HepG2 (cell line): ENCODE results near the gene RINL. TPM values are rescaled to one million over a fixed set of nuclear protein-coding genes. Genes with fewer than 3 reads are reported as not detected.
A peak's percentile ranks its signal among the peaks of the same experiment; 100 is the strongest.

Experiments used
- ARNT2 ChIP-seq: sonication (generic); formaldehyde crosslinking; IDR thresholded peaks from 2 replicates; pipeline ENCODE4 v1.8.0; 2022; ENCODE audit warnings: mild to moderate bottlenecking, low read depth, missing genetic modification reagents, moderate library complexity
- ATRX ChIP-seq: sonication (generic); formaldehyde crosslinking; IDR thresholded peaks from 2 replicates; pipeline ENCODE4 v1.4.0; 2020; ENCODE audit warnings: missing genetic modification reagents, borderline replicate concordance
- CHD2 ChIP-seq: IDR thresholded peaks from 2 replicates; pipeline ENCODE4 v1.6.1; 2011; ENCODE audit warnings: low read depth, low read length, improper control_type of control experiment
- FOXK1 ChIP-seq: sonication (generic); formaldehyde crosslinking; IDR thresholded peaks from 2 replicates; pipeline ENCODE4 v1.4.0; 2020; ENCODE audit warnings: low read depth, missing genetic modification reagents, borderline replicate concordance
- MAF1 ChIP-seq: sonication (generic); formaldehyde crosslinking; IDR thresholded peaks from 2 replicates; pipeline ENCODE4 v1.5.0; 2020; ENCODE audit warnings: missing genetic modification reagents, borderline replicate concordance
- MED13 ChIP-seq: sonication (generic); formaldehyde crosslinking; IDR thresholded peaks from 2 replicates; pipeline ENCODE4 v1.5.0; 2020; ENCODE audit warnings: missing genetic modification reagents
- MZF1 ChIP-seq: sonication (generic); formaldehyde crosslinking; IDR thresholded peaks from 2 replicates; pipeline ENCODE4 v1.8.1; 2023; ENCODE audit warnings: mild to moderate bottlenecking, missing genetic modification reagents, borderline replicate concordance
- NFYB ChIP-seq: sonication (generic); formaldehyde crosslinking; IDR thresholded peaks from 2 replicates; pipeline ENCODE4 v1.4.0; 2020; ENCODE audit warnings: missing genetic modification reagents
- PHB2 ChIP-seq: fragments of 450-650 bp; IDR thresholded peaks from 2 replicates; pipeline ENCODE4 v1.6.1; 2018; ENCODE audit not compliant: partially characterized antibody
- PHF20 ChIP-seq: sonication (generic); formaldehyde crosslinking; IDR thresholded peaks from 2 replicates; pipeline ENCODE4 v1.5.0; 2020; ENCODE audit warnings: mild to moderate bottlenecking, missing genetic modification reagents
- PHF21A ChIP-seq: sonication (generic); formaldehyde crosslinking; IDR thresholded peaks from 2 replicates; pipeline ENCODE4 v1.5.0; 2020; ENCODE audit warnings: mild to moderate bottlenecking, missing genetic modification reagents
- PPARG ChIP-seq: conservative IDR thresholded peaks from 2 replicates; pipeline ENCODE4 v1.6.1; 2016; ENCODE audit warnings: missing biosample characterization, missing genetic modification reagents
- RELA ChIP-seq: sonication (generic); formaldehyde crosslinking; IDR thresholded peaks from 2 replicates; pipeline ENCODE4 v1.4.0; 2020; ENCODE audit warnings: missing genetic modification reagents
- RNF2 ChIP-seq: fragments of 450-650 bp; conservative IDR thresholded peaks from 2 replicates; pipeline ENCODE4 v1.6.1; 2016; ENCODE audit warnings: low read depth
- RORA ChIP-seq: sonication (generic); formaldehyde crosslinking; IDR thresholded peaks from 2 replicates; pipeline ENCODE4 v1.5.0; 2020; ENCODE audit warnings: mild to moderate bottlenecking, missing genetic modification reagents, moderate library complexity
- ZBTB7A ChIP-seq: sonication (generic); formaldehyde crosslinking; IDR thresholded peaks from 2 replicates; pipeline ENCODE4 v1.8.0; 2022; ENCODE audit warnings: mild to moderate bottlenecking, missing genetic modification reagents
- ZFX ChIP-seq: sonication (generic); formaldehyde crosslinking; IDR thresholded peaks from 2 replicates; pipeline ENCODE4 v1.4.0; 2020; ENCODE audit warnings: mild to moderate bottlenecking, low read depth, missing genetic modification reagents, moderate library complexity
- ZNF225 ChIP-seq: sonication (generic); formaldehyde crosslinking; IDR thresholded peaks from 2 replicates; pipeline ENCODE4 v1.4.0; 2020; ENCODE audit warnings: mild to moderate bottlenecking, missing genetic modification reagents
- ZNF292 ChIP-seq: sonication (generic); formaldehyde crosslinking; IDR thresholded peaks from 2 replicates; pipeline ENCODE4 v1.8.1; 2022; ENCODE audit warnings: mild to moderate bottlenecking, low read depth, missing genetic modification reagents, borderline replicate concordance
- ZNF468 ChIP-seq: sonication (generic); formaldehyde crosslinking; IDR thresholded peaks from 2 replicates; pipeline ENCODE4 v1.8.0; 2022; ENCODE audit warnings: mild to moderate bottlenecking, moderate library complexity, missing genetic modification reagents
- ZNF549 ChIP-seq: sonication (generic); formaldehyde crosslinking; IDR thresholded peaks from 2 replicates; pipeline ENCODE4 v1.5.0; 2020; ENCODE audit warnings: missing genetic modification reagents
- ZNF672 ChIP-seq: sonication (generic); formaldehyde crosslinking; IDR thresholded peaks from 2 replicates; pipeline ENCODE4 v1.8.1; 2022; ENCODE audit warnings: missing genetic modification reagents
- ZNF713 ChIP-seq: sonication (generic); formaldehyde crosslinking; IDR thresholded peaks from 2 replicates; pipeline ENCODE4 v1.4.0; 2020; ENCODE audit warnings: mild to moderate bottlenecking, missing genetic modification reagents
- ZNF788 ChIP-seq: sonication (generic); formaldehyde crosslinking; IDR thresholded peaks from 2 replicates; pipeline ENCODE4 v1.5.0; 2020; ENCODE audit warnings: mild to moderate bottlenecking, missing genetic modification reagents, borderline replicate concordance
- ZSCAN9 ChIP-seq: IDR thresholded peaks from 2 replicates; pipeline ENCODE4 v1.6.1; 2016; ENCODE audit warnings: borderline replicate concordance
- polyA plus RNA-seq, 8 experiments: library from polyadenylated mRNA; depleted of rRNA in 3 of 8; stranded (reverse) in 7 of 8; unstranded in 1 of 8; fragments of >200 nt; fragmentation: Illumina TruSeq in 4 of 8; extraction: Trizol in 4 of 8; gene quantifications; 2 replicates each; pipeline versions ENCODE4 v1.2.1 to v1.2.3, GENCODE V29; 2011 to 2016; ENCODE audit warnings: low read depth in 4 of 8, missing spikeins in 1 of 8, mixed read lengths in 1 of 8; ENCODE audit not compliant: insufficient read depth in 1 of 8
- total RNA-seq, 5 experiments: library from RNA; depleted of rRNA; stranded (reverse); fragments of >200 nt; fragmentation: Illumina TruSeq; extraction: Trizol; gene quantifications; 2 replicates each; pipeline ENCODE4 v1.2.3, GENCODE V29; 2016; ENCODE audit warnings: low read depth in 1 of 5
- TF ChIP-seq, protein P1 (sequence below): sonication (generic); formaldehyde crosslinking; IDR thresholded peaks from 2 replicates; pipeline ENCODE4 v1.4.0; 2020; ENCODE audit warnings: missing genetic modification reagents, mild to moderate bottlenecking, borderline replicate concordance
- TF ChIP-seq, protein P2 (sequence below): sonication (generic); formaldehyde crosslinking; conservative IDR thresholded peaks from 2 replicates; pipeline ENCODE4 v1.4.0; 2020; ENCODE audit warnings: mild to moderate bottlenecking, missing genetic modification reagents, moderate library complexity

Gene RINL
- total and polyA plus RNA-seq, 2 of the 13 experiments (the other 11 are each of a cell fraction or from before 2014, with no cell fraction given): 11.4 to 18.0 TPM

- TF ChIP-seq PHF21A: peak; percentile 90
- no peak for TF ChIP-seq ZNF713 (CRISPR knock-in tag)
- no peak for TF ChIP-seq PPARG (CRISPR knock-in tag)
- no peak for TF ChIP-seq PHB2
- no peak for TF ChIP-seq ZNF549 (CRISPR knock-in tag)
- no peak for TF ChIP-seq RNF2
- peak; percentile 76; the same call in 1 of the 2 replicates for TF ChIP-seq ZNF788 (CRISPR knock-in tag)
- TF ChIP-seq ZNF468: 0 out of 2 replicates have a peak, but pooled peaks have one; percentile 70
- TF ChIP-seq FOXK1: no peak
- TF ChIP-seq ZNF225 (CRISPR knock-in tag): no peak
- peak; percentile 93 for TF ChIP-seq NFYB (CRISPR knock-in tag)
- no peak for TF ChIP-seq ATRX
- TF ChIP-seq ZNF292 (CRISPR knock-in tag): no peak
- TF ChIP-seq CHD2: peak; percentile 87
- TF ChIP-seq RELA (CRISPR knock-in tag): no peak
- TF ChIP-seq ZSCAN9 (CRISPR knock-in tag): no peak
- no peak for TF ChIP-seq MZF1 (CRISPR knock-in tag)
- no peak for TF ChIP-seq MED13 (CRISPR knock-in tag)
- 0 out of 2 replicates have a peak, but pooled peaks have one; percentile 20 for TF ChIP-seq MAF1 (CRISPR knock-in tag)
- TF ChIP-seq, protein P1, sequence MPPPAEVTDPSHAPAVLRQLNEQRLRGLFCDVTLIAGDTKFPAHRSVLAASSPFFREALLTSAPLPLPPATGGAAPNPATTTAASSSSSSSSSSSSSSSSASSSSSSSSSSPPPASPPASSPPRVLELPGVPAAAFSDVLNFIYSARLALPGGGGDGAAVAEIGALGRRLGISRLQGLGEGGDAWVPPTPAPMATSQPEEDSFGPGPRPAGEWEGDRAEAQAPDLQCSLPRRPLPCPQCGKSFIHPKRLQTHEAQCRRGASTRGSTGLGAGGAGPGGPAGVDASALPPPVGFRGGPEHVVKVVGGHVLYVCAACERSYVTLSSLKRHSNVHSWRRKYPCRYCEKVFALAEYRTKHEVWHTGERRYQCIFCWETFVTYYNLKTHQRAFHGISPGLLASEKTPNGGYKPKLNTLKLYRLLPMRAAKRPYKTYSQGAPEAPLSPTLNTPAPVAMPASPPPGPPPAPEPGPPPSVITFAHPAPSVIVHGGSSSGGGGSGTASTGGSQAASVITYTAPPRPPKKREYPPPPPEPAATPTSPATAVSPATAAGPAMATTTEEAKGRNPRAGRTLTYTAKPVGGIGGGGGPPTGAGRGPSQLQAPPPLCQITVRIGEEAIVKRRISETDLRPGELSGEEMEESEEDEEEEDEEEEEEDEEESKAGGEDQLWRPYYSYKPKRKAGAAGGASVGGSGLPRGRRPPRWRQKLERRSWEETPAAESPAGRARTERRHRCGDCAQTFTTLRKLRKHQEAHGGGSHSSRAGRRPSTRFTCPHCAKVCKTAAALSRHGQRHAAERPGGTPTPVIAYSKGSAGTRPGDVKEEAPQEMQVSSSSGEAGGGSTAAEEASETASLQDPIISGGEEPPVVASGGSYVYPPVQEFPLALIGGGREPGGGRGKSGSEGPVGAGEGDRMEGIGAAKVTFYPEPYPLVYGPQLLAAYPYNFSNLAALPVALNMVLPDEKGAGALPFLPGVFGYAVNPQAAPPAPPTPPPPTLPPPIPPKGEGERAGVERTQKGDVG (CRISPR knock-in tag): no peak
- TF ChIP-seq ARNT2: peak; percentile 66
- TF ChIP-seq RORA: no peak
- no peak for TF ChIP-seq ZBTB7A
- TF ChIP-seq, protein P2, sequence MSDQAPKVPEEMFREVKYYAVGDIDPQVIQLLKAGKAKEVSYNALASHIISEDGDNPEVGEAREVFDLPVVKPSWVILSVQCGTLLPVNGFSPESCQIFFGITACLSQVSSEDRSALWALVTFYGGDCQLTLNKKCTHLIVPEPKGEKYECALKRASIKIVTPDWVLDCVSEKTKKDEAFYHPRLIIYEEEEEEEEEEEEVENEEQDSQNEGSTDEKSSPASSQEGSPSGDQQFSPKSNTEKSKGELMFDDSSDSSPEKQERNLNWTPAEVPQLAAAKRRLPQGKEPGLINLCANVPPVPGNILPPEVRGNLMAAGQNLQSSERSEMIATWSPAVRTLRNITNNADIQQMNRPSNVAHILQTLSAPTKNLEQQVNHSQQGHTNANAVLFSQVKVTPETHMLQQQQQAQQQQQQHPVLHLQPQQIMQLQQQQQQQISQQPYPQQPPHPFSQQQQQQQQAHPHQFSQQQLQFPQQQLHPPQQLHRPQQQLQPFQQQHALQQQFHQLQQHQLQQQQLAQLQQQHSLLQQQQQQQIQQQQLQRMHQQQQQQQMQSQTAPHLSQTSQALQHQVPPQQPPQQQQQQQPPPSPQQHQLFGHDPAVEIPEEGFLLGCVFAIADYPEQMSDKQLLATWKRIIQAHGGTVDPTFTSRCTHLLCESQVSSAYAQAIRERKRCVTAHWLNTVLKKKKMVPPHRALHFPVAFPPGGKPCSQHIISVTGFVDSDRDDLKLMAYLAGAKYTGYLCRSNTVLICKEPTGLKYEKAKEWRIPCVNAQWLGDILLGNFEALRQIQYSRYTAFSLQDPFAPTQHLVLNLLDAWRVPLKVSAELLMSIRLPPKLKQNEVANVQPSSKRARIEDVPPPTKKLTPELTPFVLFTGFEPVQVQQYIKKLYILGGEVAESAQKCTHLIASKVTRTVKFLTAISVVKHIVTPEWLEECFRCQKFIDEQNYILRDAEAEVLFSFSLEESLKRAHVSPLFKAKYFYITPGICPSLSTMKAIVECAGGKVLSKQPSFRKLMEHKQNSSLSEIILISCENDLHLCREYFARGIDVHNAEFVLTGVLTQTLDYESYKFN (CRISPR knock-in tag): 0 out of 2 replicates have a peak, but pooled peaks have one; percentile 7
- 0 out of 2 replicates have a peak, but pooled peaks have one; percentile 32 for TF ChIP-seq ZFX (CRISPR knock-in tag)
- TF ChIP-seq PHF20 (CRISPR knock-in tag): no peak; the same call in none of the 2 replicates
- no peak for TF ChIP-seq ZNF672 (CRISPR knock-in tag)
Observed at GRCh38 chr19:38849860-38850435, 28.1 kb downstream of the RINL start, which contains the start of gene HNRNPL (continued).
